DMS53 (cell line): Measurements from ENCODE around the gene ARID5A.
"Not testable (repeated sequence)": the region's sequence is repeated elsewhere in the genome, so short reads cannot be mapped to it uniquely, and the experiment has no call there.

Source experiments
- DNase-seq: peaks from one replicate; lab custom pipeline; 2025; lab: John Stamatoyannopoulos, UW

The ARID5A gene

GRCh38 chr2:96541398-96542152 lies 5.0 kb downstream of the ARID5A start:
- DNase-seq: no peak

GRCh38 chr2:96542357-96542977 lies 5.9 kb downstream of the ARID5A start:
- no peak for DNase-seq

- DNase-seq: no peak
These were observed 9.8 kb downstream of the ARID5A start for GRCh38 chr2:96546321-96546720.

GRCh38 chr2:96546797-96547196 lies 10.2 kb downstream of the ARID5A start:
- DNase-seq: no peak

- no peak for DNase-seq
These were observed 10.7 kb downstream of the ARID5A start for GRCh38 chr2:96547203-96547641.

- no peak for DNase-seq
These were observed 11.2 kb downstream of the ARID5A start for GRCh38 chr2:96547731-96548171.

GRCh38 chr2:96548558-96549465 lies 12.3 kb downstream of the ARID5A start:
- no peak for DNase-seq

GRCh38 chr2:96549466-96549785 lies 12.9 kb downstream of the ARID5A start:
- DNase-seq: no peak

GRCh38 chr2:96549967-96550786 lies 13.6 kb downstream of the ARID5A start:
- DNase-seq: peak; percentile 99

- no peak for DNase-seq
These were observed 14.4 kb downstream of the ARID5A start for GRCh38 chr2:96550787-96551604.

GRCh38 chr2:96551605-96552314 lies 15.2 kb downstream of the ARID5A start:
- no peak for DNase-seq

- DNase-seq: no peak
These were observed 16.0 kb downstream of the ARID5A start for GRCh38 chr2:96552315-96553175.

GRCh38 chr2:96553176-96553956 lies 16.8 kb downstream of the ARID5A start:
- DNase-seq: no peak

GRCh38 chr2:96553957-96554292 lies 17.4 kb downstream of the ARID5A start:
- DNase-seq: not testable (repeated sequence)

GRCh38 chr2:96554293-96555145 lies 18.0 kb downstream of the ARID5A start:
- DNase-seq: peak; percentile 86

GRCh38 chr2:96555146-96555610 lies 18.6 kb downstream of the ARID5A start:
- DNase-seq: no peak
